Superior temporal gyrus (tissue), 1 donor: ENCODE data around the gene MRPL58.

Source experiments
- DNase-seq: peaks from one replicate; pipeline ENCODE4 v3.0.0-alpha.2; 2016; ENCODE audit errors: extremely low spot score

MRPL58 gene

DNA sequence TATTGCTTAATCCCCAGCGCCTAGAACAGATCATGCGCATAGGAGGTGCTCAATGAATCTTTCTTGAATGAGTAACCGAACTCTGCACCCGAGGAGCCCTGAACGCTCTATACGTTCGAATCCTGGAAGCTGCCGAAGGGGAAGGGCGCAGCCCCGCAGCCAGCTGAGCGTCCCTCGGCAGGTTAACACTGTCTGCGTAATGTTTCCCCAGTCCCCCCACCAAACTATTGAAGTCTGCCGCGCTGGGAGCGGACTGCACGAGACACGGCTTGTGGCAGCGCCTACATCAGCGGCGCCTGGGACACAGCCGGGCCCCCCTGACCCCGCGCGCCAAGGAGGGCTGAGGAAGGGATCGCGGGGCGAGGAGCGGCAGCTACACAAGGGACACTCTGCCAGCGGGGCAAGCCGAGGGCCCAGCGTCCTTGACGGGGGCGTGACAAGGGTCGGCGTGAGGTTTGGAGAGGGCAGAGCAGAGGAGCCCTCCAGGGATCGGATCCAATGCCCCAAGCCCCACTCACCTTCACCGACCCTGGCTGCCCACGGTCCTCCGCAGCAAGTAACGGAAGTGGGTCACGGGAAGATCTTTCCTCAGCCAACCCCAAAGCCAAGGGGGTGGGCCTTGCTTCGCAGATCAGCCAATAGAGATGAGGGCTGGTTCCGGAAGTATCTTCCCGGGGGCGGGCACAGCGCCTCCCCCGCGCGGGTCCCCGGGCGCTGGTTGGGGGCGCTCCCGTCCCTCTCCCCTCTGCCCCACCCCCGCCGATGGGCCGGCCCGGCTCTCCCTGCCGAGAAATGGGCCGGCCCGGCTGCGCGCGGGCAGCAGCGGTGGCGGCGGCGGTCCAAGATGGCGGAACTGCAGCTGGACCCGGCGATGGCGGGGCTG, 34.2 kb downstream of the MRPL58 start, which contains the start of the genes ATP5PD and KCTD2:
ATP5PD (minus strand) TSS at position 563 of the 883 bp plus-strand sequence. CDS start 4,319 bp downstream, outside the sequence.
KCTD2 (plus strand) TSS at position 819 of the 883 bp plus-strand sequence; CDS start at position 845, 26 bp downstream.
- DNase-seq: peak; percentile 97

DNA sequence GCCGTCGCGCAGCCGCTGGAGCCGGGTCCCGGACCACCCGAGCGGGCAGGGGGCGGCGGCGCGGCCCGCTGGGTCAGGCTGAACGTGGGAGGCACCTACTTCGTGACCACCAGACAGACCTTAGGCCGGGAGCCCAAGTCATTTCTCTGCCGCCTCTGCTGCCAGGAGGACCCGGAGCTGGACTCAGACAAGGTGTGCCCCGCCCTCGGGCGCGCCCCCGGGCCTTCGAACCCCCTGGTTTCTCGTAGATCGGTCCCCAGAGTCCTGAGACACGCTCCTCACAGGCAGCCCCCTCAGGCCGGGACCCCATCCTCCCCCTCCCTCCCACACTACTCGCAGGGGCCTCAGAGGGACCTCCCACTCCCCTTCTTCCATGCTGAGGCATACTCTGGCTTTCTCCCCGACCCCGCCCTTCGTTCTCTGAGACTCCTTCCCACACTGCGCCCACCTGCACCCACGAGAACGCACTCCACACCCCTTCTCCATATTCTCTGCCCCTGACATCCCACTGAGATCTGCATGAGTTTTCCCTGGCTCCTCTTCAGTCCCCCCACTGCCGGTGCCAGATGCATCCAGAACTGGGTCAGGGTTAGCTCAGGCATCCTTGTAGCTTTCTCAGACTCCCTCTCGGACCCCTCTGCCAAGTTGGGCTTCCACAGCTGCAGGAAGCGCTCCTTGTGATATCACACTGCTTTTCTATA, 35.1 kb downstream of the MRPL58 start:
- DNase-seq: no peak

DNA sequence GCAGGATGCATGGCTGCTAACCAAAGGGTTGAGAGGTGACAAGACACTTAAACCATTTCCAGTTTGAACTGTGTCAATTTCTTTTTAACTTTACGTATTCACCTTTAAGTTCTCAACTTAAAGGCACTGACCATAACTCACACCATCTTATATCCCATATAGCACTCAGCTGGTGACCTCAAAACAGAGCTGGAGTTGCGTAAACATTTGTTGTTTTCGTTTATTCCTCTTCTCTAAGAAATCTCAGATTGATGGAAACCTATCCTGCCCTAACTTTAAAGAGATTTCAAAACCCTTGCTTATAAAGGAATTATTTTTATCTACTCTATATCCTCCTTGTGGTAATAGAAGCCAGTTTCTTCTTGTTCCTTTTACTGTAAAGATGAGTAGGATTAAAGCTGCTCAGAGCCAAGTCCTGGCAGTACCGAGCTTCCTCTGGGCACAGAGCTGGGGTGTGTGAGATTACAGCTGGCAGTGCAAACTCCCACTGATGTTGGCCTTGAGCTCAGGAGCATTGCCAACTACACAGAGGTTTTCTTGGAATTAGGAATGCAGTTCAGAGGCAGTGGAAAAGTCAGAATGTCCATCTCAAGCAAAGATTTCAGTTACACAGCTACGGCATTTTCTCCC, 35.9 kb downstream of the MRPL58 start:
- DNase-seq: peak; percentile 55

DNA sequence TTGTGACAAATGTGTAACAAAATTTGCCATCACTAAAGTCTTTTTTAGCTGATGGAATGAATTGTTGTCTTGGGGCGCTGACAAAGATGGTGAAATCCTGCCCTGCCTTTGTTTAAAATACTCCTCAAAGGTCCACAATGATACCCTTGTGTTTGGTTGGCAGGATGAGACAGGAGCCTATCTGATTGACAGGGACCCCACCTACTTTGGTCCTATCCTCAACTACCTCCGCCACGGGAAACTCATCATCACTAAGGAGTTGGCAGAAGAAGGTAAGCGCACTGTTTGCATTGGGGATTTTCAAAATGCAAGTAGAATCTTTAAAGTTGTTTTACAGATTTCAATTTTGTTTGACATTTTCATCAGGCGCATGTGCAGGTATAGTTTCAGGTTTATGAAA, 36.6 kb downstream of the MRPL58 start:
- no peak for DNase-seq

DNA sequence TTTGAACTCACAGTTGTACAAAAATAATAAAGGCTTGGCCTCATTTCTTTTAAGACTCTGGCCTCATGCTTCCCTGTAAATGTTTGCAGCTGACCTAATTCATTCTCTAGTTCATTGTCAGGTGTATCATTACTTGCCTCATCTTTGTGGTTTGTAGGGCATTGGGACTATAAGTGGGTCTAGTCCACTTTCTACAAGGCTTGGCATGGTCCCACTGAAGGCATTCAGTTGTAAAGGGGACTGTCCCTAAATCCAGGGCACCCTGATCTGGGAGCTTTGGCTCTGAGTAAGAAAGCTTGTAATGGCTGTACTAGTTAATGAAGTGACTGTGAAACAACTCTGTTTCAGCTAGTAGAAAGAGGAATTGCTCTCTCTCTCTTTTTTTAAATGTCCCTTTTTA, 37.2 kb downstream of the MRPL58 start:
- no peak for DNase-seq

DNA sequence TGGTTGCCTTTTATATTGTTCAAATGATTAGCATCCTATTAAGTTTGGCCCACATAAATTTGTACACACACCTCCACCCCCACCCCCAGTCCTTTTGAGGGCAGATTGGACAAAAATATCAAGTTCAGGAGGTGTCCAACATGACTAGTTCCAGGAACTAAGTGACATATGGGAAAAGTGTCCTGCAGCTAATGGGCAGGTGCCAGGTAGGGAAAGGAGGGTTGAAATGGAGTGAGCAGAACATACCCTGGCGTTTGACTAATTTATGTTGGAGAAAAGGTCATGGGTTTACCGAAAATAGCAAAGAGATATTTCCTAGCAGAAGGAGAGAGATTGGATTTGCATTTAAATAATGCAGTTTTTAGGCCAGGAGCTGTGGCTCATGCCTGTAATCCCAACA, 39.5 kb downstream of the MRPL58 start:
- no peak for DNase-seq

DNA sequence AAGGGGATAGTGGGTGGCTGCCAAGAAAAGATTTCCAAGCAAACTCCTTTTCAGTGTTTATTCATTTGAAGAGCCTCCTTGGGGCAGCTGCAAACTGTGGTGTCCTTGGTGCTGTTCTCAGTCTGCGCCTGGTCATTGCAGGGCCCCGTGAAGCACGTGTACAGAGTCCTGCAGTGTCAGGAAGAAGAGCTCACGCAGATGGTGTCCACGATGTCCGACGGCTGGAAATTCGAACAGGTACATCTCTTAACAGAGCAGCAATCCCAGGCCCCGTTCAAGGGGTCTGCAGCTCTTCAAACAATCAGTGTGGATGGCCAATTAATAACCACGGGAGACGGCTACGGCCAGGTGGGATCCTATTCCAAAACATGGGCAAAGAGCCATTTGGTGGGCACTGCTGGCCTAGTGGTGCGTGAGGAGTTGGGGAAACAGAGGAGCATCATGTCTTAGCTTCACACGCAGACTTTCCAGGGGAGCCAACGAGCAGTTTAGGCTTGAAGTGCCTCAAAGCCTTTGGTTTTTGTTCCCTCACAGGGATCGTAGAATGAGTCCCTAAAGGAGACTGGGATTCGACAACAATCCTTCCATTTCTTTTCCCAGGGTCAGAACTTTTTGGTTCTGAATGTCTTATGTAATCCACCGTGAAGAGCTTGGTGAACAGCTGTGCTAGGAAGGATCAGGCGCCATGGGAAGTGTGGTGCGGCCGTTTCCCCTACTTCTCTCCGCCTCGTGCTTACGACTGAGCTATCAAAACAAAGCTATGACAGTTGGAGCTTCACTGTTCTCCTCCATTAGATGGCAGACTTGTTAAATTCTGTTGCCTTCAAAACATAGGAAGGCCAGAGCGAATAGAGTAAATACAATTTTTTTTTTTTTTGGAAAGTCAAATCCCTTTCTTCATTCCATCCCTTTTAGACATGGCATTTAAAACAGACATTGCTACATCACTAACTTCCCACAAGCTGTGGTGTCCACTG, 47.2 kb downstream of the MRPL58 start:
- peak; percentile 91 for DNase-seq

DNA sequence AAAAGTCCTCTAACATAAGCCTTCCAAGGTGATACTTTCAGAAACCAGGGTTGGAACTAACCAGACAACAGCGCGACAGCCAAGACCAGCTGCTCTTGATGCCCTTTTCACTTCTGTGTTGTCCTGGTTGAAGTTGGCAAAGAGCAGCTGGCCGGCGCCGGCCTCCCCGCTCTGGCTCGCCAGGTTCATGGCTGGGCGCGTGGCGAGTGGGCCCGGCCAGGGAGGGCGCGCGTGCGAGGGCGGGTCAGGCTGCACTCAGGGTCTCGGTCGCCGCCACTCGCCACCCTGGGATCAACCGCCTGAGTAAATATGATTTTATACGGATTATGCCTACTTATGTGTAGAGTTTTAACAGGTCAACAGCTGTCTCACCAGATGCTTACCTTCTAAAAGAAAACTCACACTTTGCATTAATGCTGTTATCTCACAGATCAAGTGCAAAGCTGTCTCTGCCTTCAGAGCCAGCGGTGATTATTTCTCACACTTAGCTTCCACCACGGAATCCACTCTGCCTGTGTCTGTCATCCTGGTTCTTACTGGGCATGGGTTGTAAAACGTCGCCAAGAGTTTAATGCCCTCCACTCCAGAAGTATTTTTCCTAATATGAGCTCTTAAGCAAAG, 48.1 kb downstream of the MRPL58 start:
- DNase-seq: no peak

DNA sequence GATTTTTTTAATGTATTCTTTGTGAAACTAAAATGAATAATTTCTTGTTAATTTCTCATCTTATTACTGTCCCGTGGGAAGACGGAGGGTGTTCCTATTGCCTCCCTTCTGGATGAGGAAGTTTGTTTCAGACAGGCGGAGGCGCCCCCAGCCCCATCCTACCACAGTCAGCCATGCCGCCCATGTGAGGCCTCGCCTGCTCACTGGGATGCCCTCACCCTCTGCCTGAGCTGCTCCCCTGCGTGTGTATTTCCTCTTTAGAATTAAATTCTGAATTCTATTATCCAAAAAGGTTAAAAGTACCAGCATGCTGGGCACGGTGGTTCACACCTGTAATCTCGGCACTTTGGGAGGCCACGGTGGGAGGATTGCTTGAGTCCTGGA, 48.6 kb downstream of the MRPL58 start:
- no peak for DNase-seq

DNA sequence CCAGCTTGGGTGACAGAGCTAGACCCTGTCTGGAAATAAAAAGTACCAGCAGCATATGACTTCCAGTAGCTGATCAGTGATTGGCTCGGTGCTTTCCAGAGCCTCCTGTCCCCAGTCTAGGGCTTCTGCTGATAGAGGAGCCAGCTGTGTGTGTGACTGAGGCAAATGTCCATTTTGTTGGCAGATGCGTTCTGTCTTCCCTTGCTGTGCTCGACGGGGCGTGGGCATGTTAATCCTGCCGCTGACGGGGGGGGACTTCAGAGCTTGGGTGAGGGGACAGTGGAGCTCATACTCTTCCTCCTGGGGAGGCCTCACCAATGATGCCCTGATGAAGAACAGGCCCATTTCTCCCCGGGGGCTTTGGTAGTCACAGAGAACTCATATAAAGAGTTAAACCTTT, 49.1 kb downstream of the MRPL58 start:
- no peak for DNase-seq

DNA sequence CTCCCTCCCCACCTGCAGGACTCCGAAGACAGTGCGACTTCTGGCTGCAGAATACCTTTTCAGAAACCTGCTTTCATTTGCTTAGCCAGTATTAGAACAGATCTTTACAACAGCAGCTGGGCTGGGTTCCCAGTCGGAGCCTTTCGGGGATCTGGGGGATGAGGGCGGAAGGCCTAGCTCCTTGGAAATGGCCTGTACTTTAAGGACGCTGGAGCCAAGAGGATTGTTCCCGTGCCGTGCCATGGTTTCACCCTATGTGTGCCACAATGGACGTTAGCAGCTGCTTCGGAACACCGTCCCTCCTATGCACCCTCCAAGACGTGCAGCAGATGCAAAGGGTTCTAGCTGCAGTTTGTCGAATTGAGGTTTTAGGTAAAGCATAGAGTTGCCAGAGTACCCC, 50.7 kb downstream of the MRPL58 start:
- no peak for DNase-seq

DNA sequence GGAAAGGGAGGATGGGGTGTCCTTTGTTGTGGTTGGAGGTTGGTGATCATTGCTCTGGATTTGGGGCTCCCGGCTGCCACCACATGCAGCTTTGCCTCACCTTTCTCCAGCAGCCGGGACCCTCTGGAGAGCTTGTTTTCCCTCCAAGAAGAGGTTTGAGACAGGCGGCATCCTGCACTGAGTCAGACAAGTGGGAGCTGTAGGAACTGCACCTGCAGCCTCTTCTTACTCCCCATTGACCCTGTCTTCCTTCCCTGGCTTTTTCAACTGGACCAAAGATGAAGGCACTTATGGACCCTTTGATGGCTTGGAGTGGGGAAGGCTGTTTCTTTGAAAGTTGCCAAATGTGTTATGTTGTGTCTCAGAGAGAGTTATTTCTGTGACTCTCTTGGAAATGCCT, 51.2 kb downstream of the MRPL58 start:
- DNase-seq: no peak

DNA sequence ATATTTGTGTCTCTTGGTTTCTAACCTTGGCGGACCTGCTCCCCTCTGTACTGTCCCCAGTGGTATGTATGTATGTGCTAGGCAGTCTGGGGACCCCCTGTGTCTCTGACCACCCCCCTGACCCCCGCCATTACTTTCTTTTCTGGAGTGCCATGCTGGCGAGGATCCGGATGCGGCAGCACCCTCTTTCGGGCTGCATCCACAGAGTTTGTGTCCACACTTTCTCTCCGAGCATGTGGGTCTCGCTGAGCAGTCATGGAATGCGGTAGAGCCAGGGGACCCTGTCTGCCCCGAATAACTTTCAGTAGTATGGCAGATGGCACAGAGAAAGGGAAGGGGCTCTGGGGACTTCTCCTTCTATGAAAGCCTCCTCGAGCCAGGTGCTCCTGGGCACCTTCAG, 51.6 kb downstream of the MRPL58 start:
- DNase-seq: no peak

DNA sequence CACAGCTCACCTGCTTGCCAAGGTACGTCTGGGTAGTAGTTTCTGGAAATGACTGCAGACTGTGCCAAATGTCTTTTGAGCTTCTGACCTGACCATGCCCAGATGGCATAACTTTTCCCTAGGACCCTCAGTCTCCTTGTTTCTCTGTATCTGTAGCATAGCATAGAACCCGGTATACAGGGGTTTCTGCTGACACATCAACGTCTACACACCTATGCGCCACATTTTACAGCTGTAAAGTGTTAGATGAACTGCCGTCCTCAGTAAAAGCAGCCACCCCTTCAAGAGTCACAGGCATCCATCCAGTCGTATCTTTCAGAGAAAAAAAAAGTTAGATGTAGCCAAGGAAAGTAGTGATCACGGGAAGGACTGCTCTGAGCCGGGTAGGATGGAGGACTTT, 52.0 kb downstream of the MRPL58 start:
- DNase-seq: no peak

DNA sequence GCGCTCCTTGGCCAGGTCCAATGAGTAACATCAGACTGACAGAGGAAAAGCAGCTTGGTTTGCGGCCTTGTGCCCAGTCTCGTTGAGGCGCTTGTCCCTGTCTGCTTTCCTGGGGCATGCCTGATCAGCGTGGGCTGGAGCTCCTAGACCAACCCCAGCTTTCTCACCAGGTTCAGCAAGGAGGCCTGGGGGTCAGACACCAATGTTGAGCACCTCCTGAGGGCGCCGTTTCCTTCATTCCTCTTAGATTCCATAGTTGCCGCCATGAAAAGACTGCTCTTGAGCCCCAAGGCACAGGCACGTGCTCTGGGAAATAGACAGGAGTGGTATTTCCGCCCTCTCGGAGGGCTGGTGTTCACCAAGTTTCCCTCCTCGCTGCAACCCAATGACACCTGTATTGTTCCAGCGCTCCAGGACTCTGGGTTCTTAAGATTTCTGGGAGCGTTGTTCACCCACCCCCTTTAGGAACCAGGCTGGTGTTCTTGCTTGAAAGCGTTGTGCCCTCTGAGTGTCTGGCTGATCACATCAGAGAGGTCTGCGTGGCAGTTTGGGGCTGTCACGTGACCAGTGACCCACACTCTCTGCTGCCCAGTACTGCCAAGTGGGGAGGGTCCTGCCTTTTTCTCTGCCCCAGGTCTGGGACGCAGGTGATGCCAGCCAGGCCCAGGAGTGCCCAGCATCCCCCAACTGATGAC, 52.5 kb downstream of the MRPL58 start:
- DNase-seq: no peak

DNA sequence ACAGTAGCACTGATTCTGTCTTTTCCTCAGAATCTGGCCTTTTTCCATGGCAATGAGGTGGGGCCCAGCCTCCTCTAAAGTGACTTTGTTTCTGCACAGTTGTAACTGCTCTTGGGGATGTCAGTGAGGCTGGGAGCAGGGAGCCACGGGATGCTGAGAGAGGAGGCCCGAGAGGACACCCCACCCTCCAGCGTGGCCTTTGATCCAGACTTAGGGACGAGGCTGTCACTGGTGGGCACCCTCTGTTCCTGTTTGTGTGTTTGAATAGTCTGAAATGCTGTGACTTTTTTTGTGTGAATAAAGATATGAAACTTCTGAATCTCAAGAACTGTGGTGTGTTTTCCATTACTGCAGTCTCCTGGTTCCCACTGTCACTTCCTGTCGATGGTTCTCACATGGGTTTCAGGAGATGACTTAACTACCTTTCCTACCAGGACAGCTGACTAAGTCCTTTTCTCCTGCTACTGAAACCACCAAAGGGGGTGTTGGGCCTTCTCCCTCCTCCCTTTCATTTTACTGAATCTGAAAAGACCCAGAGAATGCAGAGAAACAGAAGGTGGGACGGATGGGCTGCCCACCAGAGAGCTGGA, 53.2 kb downstream of the MRPL58 start:
- DNase-seq: no peak

DNA sequence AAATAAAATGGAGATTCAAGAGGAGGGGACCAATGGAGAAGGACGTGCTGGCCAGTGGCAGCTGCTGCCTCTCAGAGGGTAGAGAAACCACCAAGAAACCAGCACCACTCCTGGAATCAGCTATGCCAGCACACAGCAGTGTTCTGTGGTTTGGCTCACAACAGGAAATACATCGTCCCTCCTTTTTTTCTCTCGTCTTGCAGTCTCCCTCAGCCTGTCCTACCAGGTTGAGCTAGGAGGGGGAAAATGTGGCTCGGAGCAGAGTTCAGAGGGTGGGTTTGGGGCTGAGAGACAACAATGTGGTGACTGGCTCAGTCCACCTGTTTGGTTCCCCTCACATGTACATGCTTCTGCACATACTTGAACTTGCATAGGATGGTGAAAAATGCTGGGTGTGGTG, 55.4 kb downstream of the MRPL58 start:
- no peak for DNase-seq

DNA sequence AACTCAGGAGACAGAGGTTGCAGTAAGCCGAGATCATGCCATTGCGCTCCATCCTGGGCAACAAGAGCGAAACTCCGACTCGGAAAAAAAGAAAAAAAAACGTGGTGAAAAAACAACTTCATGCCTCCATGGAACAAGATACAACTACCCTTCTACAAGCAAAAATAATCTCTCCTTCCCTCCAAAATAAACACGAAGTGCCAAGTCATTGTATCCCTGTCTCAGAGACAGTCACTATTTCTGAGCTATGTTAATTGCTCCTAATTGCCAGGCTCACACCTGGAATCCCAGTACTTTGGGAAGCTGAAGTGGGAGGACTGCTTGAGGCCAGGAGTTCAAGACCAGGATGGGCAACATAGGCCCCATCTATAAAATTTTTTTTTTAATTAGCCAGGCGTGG, 56.3 kb downstream of the MRPL58 start:
- DNase-seq: no peak

DNA sequence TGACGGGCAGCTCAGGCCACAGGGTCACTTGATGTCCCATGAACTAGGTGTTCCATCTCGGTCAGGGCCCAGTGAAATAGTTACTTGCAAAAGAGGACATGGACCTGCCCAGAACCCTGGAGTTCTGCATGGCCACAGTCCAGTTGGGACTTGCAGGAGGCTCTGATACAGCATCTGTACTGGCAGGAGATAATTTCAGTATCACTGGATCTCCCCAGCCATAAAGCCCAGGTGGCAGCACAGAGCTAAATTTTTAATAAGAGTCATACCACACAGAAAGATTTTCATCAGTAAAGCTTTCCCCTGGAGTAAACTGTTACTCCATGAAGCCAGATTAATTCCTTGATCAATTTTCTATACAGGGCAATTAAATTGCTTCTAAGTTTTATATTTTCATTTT, 57.3 kb downstream of the MRPL58 start:
- DNase-seq: no peak
